ENCODE results near the gene PRPF8.

PRPF8 gene

DNA sequence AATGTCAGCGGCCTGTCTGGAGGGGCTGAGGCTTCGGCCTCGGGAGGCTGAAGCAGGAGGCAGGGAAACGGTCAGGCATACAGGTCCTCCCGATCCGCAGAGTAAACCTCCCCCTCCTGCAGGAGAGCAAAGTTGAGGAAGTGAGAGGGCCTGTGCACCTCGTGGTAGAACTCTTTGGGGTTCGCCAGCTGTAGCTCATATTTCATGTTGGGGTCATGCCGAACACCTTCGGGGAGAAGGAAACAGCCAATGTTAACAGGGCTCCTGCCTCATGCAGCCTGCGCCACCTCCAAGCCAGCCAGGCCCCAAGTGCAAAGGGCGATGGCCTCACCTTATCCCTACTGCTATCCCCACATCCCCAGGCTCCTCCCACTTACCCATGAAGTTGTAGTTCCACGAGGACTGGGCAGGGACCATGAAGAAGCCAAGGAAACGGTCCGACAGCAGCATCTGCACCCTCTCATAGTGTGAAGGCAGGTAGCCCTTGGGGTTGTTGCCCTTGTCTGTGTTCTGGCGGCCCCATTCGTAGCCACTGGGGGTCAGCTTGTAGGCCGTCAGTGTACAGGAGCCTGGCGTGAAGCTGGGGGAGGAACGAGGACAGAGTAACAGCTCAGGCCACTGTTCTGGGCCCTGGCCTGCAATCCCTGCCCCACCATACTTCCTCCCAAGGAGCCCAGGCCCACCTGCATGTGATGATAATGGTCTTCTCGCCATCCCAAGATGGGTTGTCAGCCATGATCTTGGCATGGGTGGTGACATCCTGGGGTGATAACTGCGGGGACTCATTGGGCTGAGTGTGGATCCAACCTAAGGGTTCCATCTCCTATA, 33.7 kb downstream of the PRPF8 start:
- Histone ChIP-seq H3K9ac (ENCODE audit: low read depth, low read length) (no peak overlapping the region), H3K36me3 (ENCODE audit: insufficient read depth, low read length) (peaks cover 59% of the 10 kb centered on the region), H3K4me3 (ENCODE audit: low read depth in 1 of 2, low read length in 2 of 2) (no peak overlapping the region), H4K20me1 (ENCODE audit: insufficient read depth, low read length) (peaks cover 33% of the 10 kb centered on the region), H3K27ac (ENCODE audit: low read length) (no peak overlapping the region), H3K27me3 (ENCODE audit: insufficient read depth, low read length, poor library complexity) (no peaks in the 10 kb centered on the region), H3K9me3 (ENCODE audit: insufficient read depth, low read length, severe bottlenecking) (no peaks in the 10 kb centered on the region), H3K4me2 (ENCODE audit: insufficient read depth, low read length) (peak overlapping the region; percentile 97; the same call in 1 of the 2 replicates), H3K79me2 (ENCODE audit: insufficient read depth, low read length) (no peaks in the 10 kb centered on the region), H3K4me1 (ENCODE audit: insufficient read depth, low read length) (peaks cover 29% of the 10 kb centered on the region), H2AFZ (ENCODE audit: low read depth, low read length) (no peak overlapping the region)
- ATAC-seq (ENCODE audit: insufficient read depth, low read depth) (no peak), DNase-seq (no peak)
- no peak for TF ChIP-seq CTCF (IDR thresholded peaks at IDR 0.05; ENCODE audit: borderline replicate concordance, extremely low read depth, low read length, poor library complexity, severe bottlenecking)
- TF ChIP-seq EZH2 (IDR thresholded peaks at IDR 0.05; ENCODE audit: borderline replicate concordance, low read depth, low read length, severe bottlenecking) = no peak

GRCh38 chr17:1649844-1650501, 34.7 kb downstream of the PRPF8 start, which contains the start of gene RILP:
RILP (minus strand) TSS chr17:1649866; CDS start chr17:1649804, 62 bp downstream.
- ATAC-seq (ENCODE audit: insufficient read depth, low read depth) (peak; percentile 64), DNase-seq (peak; percentile 71)
- H3K79me2 ChIP-seq (ENCODE audit: insufficient read depth, low read length) = no peaks in the 10 kb centered on the region
- peak within 1 kb of the TSS; percentile 71 for H3K27ac ChIP-seq (ENCODE audit: low read length)
- no peaks in the 10 kb centered on the region for H3K27me3 ChIP-seq (ENCODE audit: insufficient read depth, low read length, poor library complexity)
- H3K4me2 ChIP-seq (ENCODE audit: insufficient read depth, low read length) = peak within 1 kb of the TSS; percentile 97
- H3K36me3 ChIP-seq (ENCODE audit: insufficient read depth, low read length) = peaks cover 52% of the 10 kb centered on the region
- peaks cover 29% of the 10 kb centered on the region for H3K4me1 ChIP-seq (ENCODE audit: insufficient read depth, low read length)
- no peak for TF ChIP-seq EZH2 (IDR thresholded peaks at IDR 0.05; ENCODE audit: borderline replicate concordance, low read depth, low read length, severe bottlenecking)
- no peak for TF ChIP-seq CTCF (IDR thresholded peaks at IDR 0.05; ENCODE audit: borderline replicate concordance, extremely low read depth, low read length, poor library complexity, severe bottlenecking)
- H2AFZ ChIP-seq (ENCODE audit: low read depth, low read length) = peak within 1 kb of the TSS; percentile 77
- no peaks in the 10 kb centered on the region for H3K9me3 ChIP-seq (ENCODE audit: insufficient read depth, low read length, severe bottlenecking)
- peaks cover 33% of the 10 kb centered on the region for H4K20me1 ChIP-seq (ENCODE audit: insufficient read depth, low read length)
- peak within 1 kb of the TSS; percentile 31 to 68 for H3K4me3 ChIP-seq (ENCODE audit: low read depth in 1 of 2, low read length in 2 of 2)
- peak within 1 kb of the TSS; percentile 64 for H3K9ac ChIP-seq (ENCODE audit: low read depth, low read length)

DNA sequence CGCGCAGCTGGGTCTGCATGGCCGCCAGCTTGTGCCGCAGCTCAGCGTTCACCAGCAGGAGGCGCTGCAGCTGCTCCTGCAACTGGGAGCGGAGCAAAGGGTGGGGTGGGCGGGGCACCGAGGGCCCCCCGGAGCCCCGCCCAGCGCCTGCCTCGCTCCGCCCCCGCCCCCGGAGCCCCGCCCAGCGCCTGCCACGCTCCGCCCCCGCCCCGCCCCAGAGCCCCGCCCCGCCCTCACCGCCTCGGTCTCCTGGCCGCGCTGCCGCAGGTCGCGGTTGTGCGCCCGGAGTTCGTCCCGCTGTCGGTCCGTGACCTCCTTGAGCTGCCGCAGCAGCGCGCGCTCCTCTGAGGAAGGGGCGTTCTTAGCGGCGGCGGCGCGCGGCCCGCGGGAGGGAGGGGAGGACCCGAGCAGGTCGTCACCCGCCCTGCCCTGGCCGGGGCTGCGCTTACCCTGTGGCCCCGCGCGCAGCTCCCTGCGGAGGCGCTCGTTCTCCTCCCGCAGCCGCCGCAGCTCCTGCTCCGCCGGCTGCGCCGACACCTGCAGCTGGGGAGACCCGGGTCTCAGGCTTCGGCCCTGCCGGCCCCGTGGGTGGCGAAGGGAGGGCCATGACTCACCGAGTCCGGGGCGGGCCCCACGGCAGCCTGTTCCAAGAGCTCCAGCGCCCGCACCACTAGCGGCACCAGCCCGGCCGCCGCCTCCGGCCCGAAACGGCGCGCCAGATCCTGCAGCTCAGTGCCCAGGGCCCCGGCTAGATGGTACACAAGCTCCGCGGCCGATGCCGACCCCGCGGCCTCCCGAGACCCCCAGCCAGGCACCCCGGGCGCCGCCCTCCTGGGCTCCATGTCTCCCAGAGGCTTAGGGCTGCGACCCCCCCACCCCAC, 35.5 kb downstream of the PRPF8 start:
- H3K27me3 ChIP-seq (ENCODE audit: insufficient read depth, low read length, poor library complexity) = no peaks in the 10 kb centered on the region
- no peak for TF ChIP-seq EZH2 (IDR thresholded peaks at IDR 0.05; ENCODE audit: borderline replicate concordance, low read depth, low read length, severe bottlenecking)
- TF ChIP-seq CTCF (IDR thresholded peaks at IDR 0.05; ENCODE audit: borderline replicate concordance, extremely low read depth, low read length, poor library complexity, severe bottlenecking) = peak; percentile 87
- ATAC-seq (ENCODE audit: insufficient read depth, low read depth) = peak; percentile 81
- H3K9ac ChIP-seq (ENCODE audit: low read depth, low read length) = peak overlapping the region; percentile 64
- H4K20me1 ChIP-seq (ENCODE audit: insufficient read depth, low read length) = peaks cover 29% of the 10 kb centered on the region
- no peaks in the 10 kb centered on the region for H3K9me3 ChIP-seq (ENCODE audit: insufficient read depth, low read length, severe bottlenecking)
- peak; percentile 93 for DNase-seq
- peak overlapping the region; percentile 77 for H2AFZ ChIP-seq (ENCODE audit: low read depth, low read length)
- peaks cover 29% of the 10 kb centered on the region for H3K4me1 ChIP-seq (ENCODE audit: insufficient read depth, low read length)
- peak overlapping the region; percentile 31 to 68 for H3K4me3 ChIP-seq (ENCODE audit: low read depth in 1 of 2, low read length in 2 of 2)
- peaks cover 44% of the 10 kb centered on the region for H3K36me3 ChIP-seq (ENCODE audit: insufficient read depth, low read length)
- no peaks in the 10 kb centered on the region for H3K79me2 ChIP-seq (ENCODE audit: insufficient read depth, low read length)
- H3K27ac ChIP-seq (ENCODE audit: low read length) = peak overlapping the region; percentile 70; the same call in 1 of the 2 replicates
- peak overlapping the region; percentile 97 for H3K4me2 ChIP-seq (ENCODE audit: insufficient read depth, low read length)

Data from DND-41 (cell line).